Testis (tissue), 3 donors: Measurements from ENCODE around the gene NEBL. TPM values are rescaled to one million over a fixed set of nuclear protein-coding genes. Genes with fewer than 3 reads are reported as not detected.

Source experiments
- DNase-seq: peaks from one replicate; pipeline ENCODE4 v3.0.0-alpha.2; 2019
- H3K27ac ChIP-seq, 2 donors: fragments of 200-600 bp; sonication (generic); one replicate each; pipeline ENCODE4 v1.5.1; 2019
- H3K27me3 ChIP-seq: fragments of 200-600 bp; sonication (generic); one replicate; pipeline ENCODE4 v1.5.1; 2019
- H3K36me3 ChIP-seq: fragments of 200-600 bp; sonication (generic); one replicate; pipeline ENCODE4 v1.5.1; 2017; ENCODE audit warnings: low read depth; ENCODE audit errors: missing control alignments
- H3K4me1 ChIP-seq: fragments of 200-600 bp; sonication (generic); one replicate; pipeline ENCODE4 v1.5.1; 2019
- H3K4me3 ChIP-seq, 2 donors: fragments of 200-600 bp; sonication (generic); one replicate each; pipeline ENCODE4 v1.5.1; 2017 to 2019
- H3K9me3 ChIP-seq: fragments of 200-600 bp; sonication (generic); one replicate; pipeline ENCODE4 v1.5.1; 2017
- CTCF ChIP-seq, 3 experiments: fragments of 450-650 bp in 2 of 3; fragments of 200-600 bp in 1 of 3; sonication (generic) in 1 of 3; IDR thresholded peaks; one replicate each; pipeline ENCODE4 v1.5.1; 2016 to 2019; ENCODE audit warnings: antibody characterized with exemption in 3 of 3, mild to moderate bottlenecking in 2 of 3, moderate library complexity in 1 of 3
- POLR2A ChIP-seq: fragments of 450-650 bp; IDR thresholded peaks from one replicate; pipeline ENCODE4 v1.6.1; 2017; ENCODE audit warnings: antibody characterized with exemption, mild to moderate bottlenecking, moderate library complexity
- WGBS, 2 donors: methylation state at CpG; one replicate each; pipeline ENCODE4 v1.1.5; 2018; 5-methylcytosine and 5-hydroxymethylcytosine counted together
- intact Hi-C: fragments of 100-400 bp; cut with DNase I; formaldehyde crosslinking; loops from one replicate; pipeline ENCODE4 v1.15.1; 2023; ENCODE audit warnings: low total_unique reads
- polyA plus RNA-seq: library from polyadenylated mRNA; stranded (reverse); fragments of 350-450 nt; fragmentation: Illumina TruSeq; extraction: RNeasy Lipid Tissue Mini Kit (QIAGEN cat#74804); gene quantifications from one replicate; pipeline ENCODE4 v1.2.3, GENCODE V29; 2014; ENCODE audit warnings: low read depth, low replicate concordance; ENCODE audit not compliant: insufficient read depth
- total RNA-seq, 2 donors: library from RNA; depleted of rRNA; stranded (reverse); fragments of >200 nt; gene quantifications; one replicate each; pipeline ENCODE4 v1.2.3, GENCODE V29; 2016

Gene NEBL
- total and polyA plus RNA-seq, 3 donors from 2014 or later: 4.9 to 20.0 (median 15.5) TPM

GRCh38 chr10:20785174-20785573, 111.9 kb downstream of the NEBL start:
- Histone ChIP-seq H3K4me1 (no peaks in the 10 kb centered on the region), H3K9me3 (no peaks in the 10 kb centered on the region), H3K36me3 (no peaks in the 10 kb centered on the region), H3K4me3 (no peak overlapping the region), H3K27me3 (no peaks in the 10 kb centered on the region), H3K27ac (no peak overlapping the region)
- no peak for DNase-seq
- intact Hi-C loops: no loop called here
- WGBS, 2 donors: 88 to 93% methylated on average over 1 of the region's 1 CpG
- TF ChIP-seq CTCF (IDR thresholded peaks at IDR 0.05) (no peak), POLR2A (no peak)

GRCh38 chr10:20778008-20778757, 118.9 kb downstream of the NEBL start:
- H3K4me1 ChIP-seq: no peaks in the 10 kb centered on the region
- intact Hi-C loops: no loop called here
- H3K27me3 ChIP-seq: no peaks in the 10 kb centered on the region
- 85 to 90% methylated on average over 7 of the region's 7 CpGs for WGBS, 2 donors
- no peaks in the 10 kb centered on the region for H3K9me3 ChIP-seq
- no peak for DNase-seq
- no peaks in the 10 kb centered on the region for H3K36me3 ChIP-seq
- no peak overlapping the region for H3K4me3 ChIP-seq
- no peak overlapping the region for H3K27ac ChIP-seq
- TF ChIP-seq POLR2A: no peak
- no peak for TF ChIP-seq CTCF (IDR thresholded peaks at IDR 0.05)

DNA sequence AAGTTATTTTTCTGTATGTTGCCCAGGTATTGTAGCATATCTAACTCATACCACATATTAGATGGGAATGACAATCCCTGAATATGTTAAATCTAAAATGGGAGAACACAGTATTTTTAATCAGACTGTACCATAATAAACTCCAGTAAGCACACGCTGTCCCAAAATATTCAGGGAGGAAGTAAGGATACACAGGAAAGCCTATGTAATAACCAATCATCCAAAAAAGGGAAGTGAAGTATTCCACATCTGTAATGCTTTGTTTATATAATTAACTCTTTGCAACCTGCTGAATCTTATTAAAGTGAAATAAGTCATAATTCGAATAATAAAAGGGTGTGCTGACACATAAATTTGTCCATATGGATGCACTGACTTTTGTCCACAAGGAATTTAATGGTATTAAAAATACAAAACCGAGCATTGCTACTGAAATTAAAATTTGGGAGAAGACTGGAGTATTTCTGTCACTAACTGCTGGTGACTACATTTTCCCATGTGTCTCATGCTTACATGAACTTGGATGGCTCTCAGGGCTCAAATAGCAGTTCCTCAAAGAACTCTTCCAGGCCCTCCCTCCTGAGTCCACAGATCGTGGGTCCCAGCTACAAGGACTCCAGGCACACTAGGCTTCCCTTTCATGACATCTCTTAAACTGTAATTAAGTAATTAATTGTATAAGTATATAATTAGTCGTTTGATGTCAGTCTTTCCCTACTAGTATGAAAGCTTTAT, 120.6 kb downstream of the NEBL start:
- H3K27ac ChIP-seq: no peak overlapping the region
- no peaks in the 10 kb centered on the region for H3K27me3 ChIP-seq
- intact Hi-C loops: no loop called here
- no peaks in the 10 kb centered on the region for H3K4me1 ChIP-seq
- no peaks in the 10 kb centered on the region for H3K9me3 ChIP-seq
- 78 to 80% methylated on average over 5 of the region's 5 CpGs for WGBS, 2 donors
- no peak overlapping the region for H3K4me3 ChIP-seq
- DNase-seq: no peak
- TF ChIP-seq CTCF (IDR thresholded peaks at IDR 0.05) (no peak), POLR2A (no peak)
- no peaks in the 10 kb centered on the region for H3K36me3 ChIP-seq

DNA sequence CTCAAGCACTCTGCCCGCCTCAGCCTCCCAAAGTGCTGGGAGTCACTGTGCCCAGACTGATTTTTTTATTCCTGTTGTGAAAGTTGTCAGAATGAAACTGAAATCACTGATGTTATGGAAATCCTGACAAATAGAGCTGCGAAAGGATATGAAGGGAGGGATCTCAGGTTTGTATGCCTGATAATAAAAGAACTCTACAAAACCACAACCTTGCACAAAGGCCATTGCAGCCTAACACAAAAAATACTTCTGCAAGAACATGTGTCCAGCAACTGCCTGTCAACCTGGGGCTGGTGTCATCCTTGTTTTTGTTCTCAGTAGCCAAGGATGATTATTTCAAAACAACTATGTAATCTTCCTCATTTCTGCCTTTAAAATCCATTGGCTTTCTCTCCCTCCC, 126.1 kb downstream of the NEBL start:
- Histone ChIP-seq H3K27me3 (no peaks in the 10 kb centered on the region), H3K4me1 (no peaks in the 10 kb centered on the region), H3K27ac (no peak overlapping the region), H3K36me3 (no peaks in the 10 kb centered on the region), H3K9me3 (no peaks in the 10 kb centered on the region), H3K4me3 (no peak overlapping the region)
- intact Hi-C loops: no loop called here
- WGBS, 2 donors: 93 to 94% methylated on average over 2 of the region's 2 CpGs
- TF ChIP-seq CTCF (IDR thresholded peaks at IDR 0.05) (no peak), POLR2A (no peak)
- no peak for DNase-seq
